ENCODE measurements around the gene RAPGEF2. TPM values are rescaled to one million over a fixed set of nuclear protein-coding genes. Genes with fewer than 3 reads are reported as not detected.
"Not testable (repeated sequence)": the region's sequence is repeated elsewhere in the genome, so short reads cannot be mapped to it uniquely, and the experiment has no call there.

The RAPGEF2 gene
- total RNA-seq, 1 donor from 2014 or later, result 46.7 TPM

DNA sequence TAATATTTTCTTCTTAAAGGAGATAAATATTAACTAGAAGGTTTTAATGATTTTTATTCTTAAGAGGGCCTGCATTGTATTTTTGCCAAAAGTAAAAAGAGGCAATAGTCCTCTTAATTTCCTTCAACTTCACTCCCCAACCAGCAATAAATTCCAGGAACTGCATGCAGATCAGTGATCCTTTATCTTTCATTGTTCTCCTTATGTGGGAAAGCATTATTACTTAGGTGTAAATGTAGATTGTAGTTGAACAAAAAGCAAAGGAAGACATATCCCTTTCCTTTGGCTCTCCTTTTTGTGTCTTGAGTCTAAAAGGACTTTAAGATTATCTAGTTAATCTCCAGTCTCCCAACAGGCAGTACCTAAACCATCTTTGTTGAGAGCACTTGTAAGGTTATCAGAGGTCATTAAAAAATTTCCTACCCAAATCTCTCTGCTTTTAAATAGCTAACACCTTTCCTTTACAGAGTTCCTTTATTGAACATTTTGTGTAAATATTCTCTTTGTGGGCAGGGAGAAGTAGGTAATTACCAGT lies 55.3 kb downstream of the RAPGEF2 start:
- no peaks in the 10 kb centered on the region for H3K27me3 Mint-ChIP-seq (ENCODE audit: low read depth)
- DNase-seq (ENCODE audit: low spot score in 2 of 2, unreplicated experiment in 2 of 2), result no peak
- no peak overlapping the region for H3K27ac Mint-ChIP-seq
- TF ChIP-seq, protein P1, sequence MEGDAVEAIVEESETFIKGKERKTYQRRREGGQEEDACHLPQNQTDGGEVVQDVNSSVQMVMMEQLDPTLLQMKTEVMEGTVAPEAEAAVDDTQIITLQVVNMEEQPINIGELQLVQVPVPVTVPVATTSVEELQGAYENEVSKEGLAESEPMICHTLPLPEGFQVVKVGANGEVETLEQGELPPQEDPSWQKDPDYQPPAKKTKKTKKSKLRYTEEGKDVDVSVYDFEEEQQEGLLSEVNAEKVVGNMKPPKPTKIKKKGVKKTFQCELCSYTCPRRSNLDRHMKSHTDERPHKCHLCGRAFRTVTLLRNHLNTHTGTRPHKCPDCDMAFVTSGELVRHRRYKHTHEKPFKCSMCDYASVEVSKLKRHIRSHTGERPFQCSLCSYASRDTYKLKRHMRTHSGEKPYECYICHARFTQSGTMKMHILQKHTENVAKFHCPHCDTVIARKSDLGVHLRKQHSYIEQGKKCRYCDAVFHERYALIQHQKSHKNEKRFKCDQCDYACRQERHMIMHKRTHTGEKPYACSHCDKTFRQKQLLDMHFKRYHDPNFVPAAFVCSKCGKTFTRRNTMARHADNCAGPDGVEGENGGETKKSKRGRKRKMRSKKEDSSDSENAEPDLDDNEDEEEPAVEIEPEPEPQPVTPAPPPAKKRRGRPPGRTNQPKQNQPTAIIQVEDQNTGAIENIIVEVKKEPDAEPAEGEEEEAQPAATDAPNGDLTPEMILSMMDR (IDR thresholded peaks at IDR 0.05; ENCODE audit: unreplicated experiment), result no peak
- H3K9me3 Mint-ChIP-seq, result no peaks in the 10 kb centered on the region
- no peak overlapping the region for H3K4me3 Mint-ChIP-seq
- H3K4me1 Mint-ChIP-seq, result peaks cover 17% of the 10 kb centered on the region
- no peaks in the 10 kb centered on the region for H3K36me3 Mint-ChIP-seq

DNA sequence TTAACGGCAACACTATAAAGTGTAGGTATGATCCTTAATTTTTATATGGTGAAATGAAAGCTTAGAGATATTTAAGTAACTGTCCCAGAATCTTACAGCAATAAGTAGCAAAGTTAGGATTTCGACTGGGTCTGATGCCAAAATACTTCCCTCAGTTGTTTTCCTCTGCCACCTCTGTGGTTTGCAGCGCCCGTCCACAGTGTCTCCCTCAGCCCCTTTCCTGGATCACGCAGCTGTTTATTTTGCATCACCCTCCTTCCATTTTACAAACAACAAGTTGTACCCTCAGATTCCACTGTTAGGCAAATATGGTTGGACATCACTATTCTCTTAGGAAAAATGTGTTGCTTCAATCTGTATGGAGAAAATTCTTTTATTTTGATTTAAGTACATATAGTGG lies 56.1 kb downstream of the RAPGEF2 start:
- Mint-ChIP-seq H3K27me3 (ENCODE audit: low read depth) (no peaks in the 10 kb centered on the region), H3K4me3 (no peak overlapping the region), H3K9me3 (no peaks in the 10 kb centered on the region), H3K4me1 (peaks cover 20% of the 10 kb centered on the region), H3K36me3 (no peaks in the 10 kb centered on the region), H3K27ac (no peak overlapping the region)
- TF ChIP-seq, protein P1 (IDR thresholded peaks at IDR 0.05; ENCODE audit: unreplicated experiment), result no peak
- DNase-seq (ENCODE audit: low spot score in 2 of 2, unreplicated experiment in 2 of 2), result no peak

DNA sequence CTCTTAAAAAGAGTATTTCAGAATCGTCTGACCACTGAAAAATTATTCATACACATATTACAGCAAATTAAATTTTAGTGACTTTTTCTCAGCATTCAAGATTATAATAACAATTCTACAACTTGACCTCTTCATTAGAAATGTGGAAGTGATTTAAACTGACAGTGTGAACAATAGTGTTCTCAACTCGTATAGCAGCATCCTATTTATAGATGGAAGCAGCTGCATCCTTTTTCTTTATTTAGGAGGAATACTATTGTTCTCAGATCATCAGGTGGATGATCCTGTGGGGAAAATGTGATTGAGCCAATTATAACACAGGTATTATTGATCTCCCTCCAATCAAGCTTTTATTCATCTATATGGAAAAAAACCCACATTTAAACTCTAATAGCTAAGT lies 56.7 kb downstream of the RAPGEF2 start:
- H3K27me3 Mint-ChIP-seq (ENCODE audit: low read depth), result no peaks in the 10 kb centered on the region
- TF ChIP-seq, protein P1 (IDR thresholded peaks at IDR 0.05; ENCODE audit: unreplicated experiment), result no peak
- no peaks in the 10 kb centered on the region for H3K9me3 Mint-ChIP-seq
- no peaks in the 10 kb centered on the region for H3K36me3 Mint-ChIP-seq
- H3K27ac Mint-ChIP-seq, result no peak overlapping the region
- no peak for DNase-seq (ENCODE audit: low spot score in 2 of 2, unreplicated experiment in 2 of 2)
- peaks cover 20% of the 10 kb centered on the region for H3K4me1 Mint-ChIP-seq
- H3K4me3 Mint-ChIP-seq, result no peak overlapping the region

DNA sequence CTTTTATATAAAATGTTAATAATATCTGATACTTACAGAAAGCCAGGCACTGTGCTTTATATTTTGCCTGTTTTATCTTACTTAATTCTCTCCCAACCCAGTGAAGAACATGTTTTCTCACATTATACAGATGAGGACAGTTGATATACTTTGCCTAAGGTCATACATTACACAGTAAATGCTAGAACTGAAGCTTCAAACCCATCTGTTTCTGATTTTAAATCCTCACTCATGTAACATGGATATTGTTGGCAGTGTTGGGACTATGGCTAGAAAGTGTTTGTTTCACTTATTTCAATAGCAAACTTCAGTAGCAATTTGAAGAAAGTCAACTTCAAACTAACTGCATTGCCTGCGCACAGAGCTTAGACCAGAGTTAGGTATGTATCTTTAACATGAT lies 57.4 kb downstream of the RAPGEF2 start:
- TF ChIP-seq, protein P1 (IDR thresholded peaks at IDR 0.05; ENCODE audit: unreplicated experiment), result no peak
- Mint-ChIP-seq H3K4me1 (peaks cover 20% of the 10 kb centered on the region), H3K27me3 (ENCODE audit: low read depth) (no peaks in the 10 kb centered on the region), H3K27ac (no peak overlapping the region), H3K9me3 (no peaks in the 10 kb centered on the region), H3K4me3 (no peak overlapping the region), H3K36me3 (no peaks in the 10 kb centered on the region)
- no peak for DNase-seq (ENCODE audit: low spot score in 2 of 2, unreplicated experiment in 2 of 2)

DNA sequence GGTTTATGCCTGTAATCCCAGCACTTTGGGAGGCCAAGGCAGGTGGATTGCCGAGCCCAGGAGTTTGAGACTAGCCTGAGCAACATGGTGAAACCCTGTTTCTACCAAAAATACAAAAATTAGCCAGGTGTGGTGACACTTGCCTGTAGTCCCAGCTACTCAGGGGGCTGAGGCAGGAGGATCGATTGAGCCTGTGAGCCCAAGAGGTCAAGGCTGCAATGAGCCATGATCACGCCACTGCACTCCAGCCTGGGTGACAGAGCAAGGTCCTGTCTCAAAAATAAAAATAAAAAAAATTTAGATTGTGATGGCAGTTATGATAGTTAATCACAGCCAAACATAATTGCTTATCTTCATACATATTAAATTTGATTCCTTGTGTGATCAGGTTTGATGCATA lies 58.6 kb downstream of the RAPGEF2 start:
- not testable (repeated sequence) for H3K9me3 Mint-ChIP-seq; H3K27me3 Mint-ChIP-seq (ENCODE audit: low read depth); H3K36me3 Mint-ChIP-seq; DNase-seq (ENCODE audit: low spot score in 2 of 2, unreplicated experiment in 2 of 2); H3K4me3 Mint-ChIP-seq; H3K27ac Mint-ChIP-seq
- peaks cover 20% of the 10 kb centered on the region for H3K4me1 Mint-ChIP-seq

DNA sequence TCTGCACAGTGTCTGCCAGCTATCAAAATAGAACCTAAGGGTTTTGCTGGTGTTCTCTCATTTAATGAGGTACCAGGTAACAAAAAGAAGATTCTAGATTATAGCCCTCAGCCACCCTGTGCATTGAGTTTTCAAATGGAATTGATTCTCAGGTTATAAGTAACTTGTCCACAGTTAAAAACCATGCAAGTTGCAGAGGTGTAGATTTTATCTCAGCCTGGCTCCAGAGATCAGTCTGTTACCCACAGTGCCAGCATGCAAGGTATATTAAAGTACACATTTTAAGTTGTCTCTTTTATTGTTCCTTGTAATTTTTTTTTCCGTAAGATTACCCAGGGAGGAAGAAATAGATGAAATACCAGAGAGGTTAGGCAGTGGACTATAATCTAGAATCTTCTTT lies 59.7 kb downstream of the RAPGEF2 start:
- Mint-ChIP-seq H3K4me3 (no peak overlapping the region), H3K27ac (no peak overlapping the region), H3K9me3 (peaks cover 2% of the 10 kb centered on the region)

More for the DNA sequence above, 59.7 kb downstream of the RAPGEF2 start:
- DNase-seq (ENCODE audit: low spot score in 2 of 2, unreplicated experiment in 2 of 2), result no peak
- H3K4me1 Mint-ChIP-seq, result peaks cover 20% of the 10 kb centered on the region
- H3K27me3 Mint-ChIP-seq (ENCODE audit: low read depth), result no peaks in the 10 kb centered on the region
- TF ChIP-seq, protein P1 (IDR thresholded peaks at IDR 0.05; ENCODE audit: unreplicated experiment), result no peak
- H3K36me3 Mint-ChIP-seq, result peaks cover 1% of the 10 kb centered on the region

Measured in mesothelial cell of epicardium (in vitro differentiated cells).